Kidney epithelial cell (primary cell): ENCODE measurements around the gene PDE8A. TPM values are rescaled to one million over a fixed set of nuclear protein-coding genes. Genes with fewer than 3 reads are reported as not detected.
"Not testable (repeated sequence)": the region's sequence is repeated elsewhere in the genome, so short reads cannot be mapped to it uniquely, and the experiment has no call there.

Experiments
- DNase-seq: peaks from one replicate; pipeline ENCODE4 v3.0.0-alpha.2; 2010; ENCODE audit warnings: low read depth
- H3K27me3 ChIP-seq: 2 replicates; pipeline ENCODE4 v1.6.0; 2011; ENCODE audit warnings: low read length; ENCODE audit not compliant: control insufficient read depth, insufficient read depth
- H3K36me3 ChIP-seq: 2 replicates; pipeline ENCODE4 v1.5.1; 2011; ENCODE audit warnings: low read length; ENCODE audit not compliant: control insufficient read depth, insufficient read depth
- H3K4me3 ChIP-seq: 2 replicates; pipeline ENCODE4 v1.5.1; 2011; ENCODE audit warnings: low read depth, mild to moderate bottlenecking, control low read depth, low read length
- CTCF ChIP-seq: IDR thresholded peaks from 2 replicates; pipeline ENCODE4 v1.5.1; 2011; ENCODE audit warnings: mild to moderate bottlenecking, moderate library complexity, low read length, control low read depth, inconsistent platforms; ENCODE audit not compliant: insufficient read depth, poor library complexity, severe bottlenecking
- total RNA-seq: library from RNA; depleted of rRNA; stranded (reverse); fragments of >200 nt; gene quantifications from 2 replicates; pipeline ENCODE4 v1.2.3, GENCODE V29; 2015

Gene PDE8A
- total RNA-seq, 1 donor from 2014 or later = 31.5 TPM

DNA sequence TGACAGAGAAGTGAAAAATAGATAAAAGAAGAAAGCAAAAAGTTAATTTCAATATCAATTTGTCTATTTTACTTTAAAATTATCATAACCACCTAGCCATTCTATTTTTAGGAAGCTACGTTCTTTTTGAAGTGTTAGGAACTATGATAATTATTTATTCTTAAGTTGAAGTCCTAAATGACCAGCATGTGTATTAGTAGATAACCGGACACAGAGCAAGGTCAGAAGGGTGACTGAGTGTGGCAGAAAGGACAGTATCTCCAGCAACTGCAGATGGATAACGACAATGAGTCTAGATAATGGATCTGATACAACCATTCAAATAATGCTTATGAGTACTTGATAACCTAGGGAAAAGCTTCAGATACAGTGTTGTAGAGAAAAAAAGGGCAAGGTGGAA is 198.0 kb downstream of the PDE8A start:
- H3K36me3 ChIP-seq = no peaks in the 10 kb centered on the region
- H3K4me3 ChIP-seq = no peak overlapping the region
- TF ChIP-seq CTCF = no peak
- no peaks in the 10 kb centered on the region for H3K27me3 ChIP-seq
- no peak for DNase-seq

- H3K4me3 ChIP-seq, DNase-seq, H3K27me3 ChIP-seq, H3K36me3 ChIP-seq: not testable (repeated sequence)
Observed at GRCh38 chr15:85185350-85185749, 203.7 kb downstream of the PDE8A start.

- not testable (repeated sequence) for H3K27me3 ChIP-seq, H3K4me3 ChIP-seq, DNase-seq, H3K36me3 ChIP-seq
Observed at GRCh38 chr15:85188171-85188577, 206.5 kb downstream of the PDE8A start.

Other genes starting within 250 kb of the PDE8A start
- gene ZNF592, start 233.3 kb upstream of the PDE8A start, total RNA-seq = 18.8 and 20.5 TPM in 2 replicates
- gene ALPK3, start 164.5 kb upstream of the PDE8A start, total RNA-seq = 54.5 and 55.7 TPM in 2 replicates
- 0.17 and 0.82 TPM in 2 replicates for gene SLC28A1, start 97.2 kb upstream of the PDE8A start, total RNA-seq